Measurements from ENCODE around the gene TUBGCP2. TPM values are rescaled to one million over a fixed set of nuclear protein-coding genes. Genes with fewer than 3 reads are reported as not detected.
"Not testable (repeated sequence)": the region's sequence is repeated elsewhere in the genome, so short reads cannot be mapped to it uniquely, and the experiment has no call there.

The TUBGCP2 gene
- total RNA-seq, 1 experiment from 2014 or later: 92.2 TPM

GRCh38 chr10:133267829-133268228 lies 40.8 kb downstream of the TUBGCP2 start:
- CTCF ChIA-PET: no interaction called here

DNA sequence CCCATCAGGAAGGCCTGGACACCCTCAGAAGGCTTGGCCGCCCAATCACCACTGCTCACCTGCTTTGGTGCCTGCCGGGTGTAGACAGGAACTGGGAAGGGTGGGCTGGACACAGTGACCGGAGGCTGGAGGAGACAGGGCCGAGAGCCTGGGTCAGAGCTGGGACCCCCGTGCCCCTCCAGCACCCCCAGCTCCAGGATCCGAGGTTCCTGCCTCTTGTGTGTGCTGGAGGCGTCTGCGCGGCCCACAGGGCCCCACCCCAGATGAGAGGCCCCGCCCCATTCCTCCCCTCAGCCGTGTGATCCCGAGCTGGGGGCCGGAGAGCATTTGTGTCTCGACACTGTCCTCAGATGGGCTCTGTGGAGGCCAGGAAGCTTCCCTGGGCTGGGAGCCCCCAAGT lies 41.4 kb downstream of the TUBGCP2 start:
- H3K4me1 ChIP-seq: peaks cover 9% of the 10 kb centered on the region
- DNase-seq: no peak
- H3K27me3 ChIP-seq (replicated peaks; ENCODE audit: control insufficient read depth, insufficient read depth, low read length): no peaks in the 10 kb centered on the region
- no peaks in the 10 kb centered on the region for H3K36me3 ChIP-seq (ENCODE audit: control insufficient read depth, insufficient read depth, low read length)
- Mint-ChIP-seq H3K36me3 (ENCODE audit: insufficient read depth, unreplicated experiment) (peaks cover 6% of the 10 kb centered on the region), H3K4me1 (ENCODE audit: low read depth, unreplicated experiment) (no peaks in the 10 kb centered on the region), H3K9me3 (ENCODE audit: unreplicated experiment) (no peaks in the 10 kb centered on the region), H3K27me3 (ENCODE audit: insufficient read depth, unreplicated experiment) (no peaks in the 10 kb centered on the region), H3K4me3 (ENCODE audit: unreplicated experiment) (no peak overlapping the region), H3K27ac (ENCODE audit: unreplicated experiment) (no peak overlapping the region)
- CTCF ChIA-PET: no interaction called here
- POLR2A ChIA-PET: no interaction called here
- no peaks in the 10 kb centered on the region for H3K9me3 ChIP-seq
- no peak for TF ChIP-seq CTCF (IDR thresholded peaks at IDR 0.05; ENCODE audit: insufficient read depth in 1 of 2, low read depth in 1 of 2, low read length in 1 of 2, severe bottlenecking in 1 of 2, unreplicated experiment in 1 of 2)
- intact Hi-C loops (cut with micrococcal nuclease; ENCODE audit: unreplicated experiment): no loop called here
- no TSS peak for BruUV-seq (replicated peaks)
- no peak overlapping the region for H3K4me3 ChIP-seq (ENCODE audit: low read depth, low read length)

More at GRCh38 chr10:133267829-133268228, 40.8 kb downstream of the TUBGCP2 start:
- POLR2A ChIA-PET: no interaction called here
- DNase-seq: no peak
- peaks cover 4% of the 10 kb centered on the region for H3K4me1 ChIP-seq
- Mint-ChIP-seq H3K4me3 (ENCODE audit: unreplicated experiment) (no peak overlapping the region), H3K27ac (ENCODE audit: unreplicated experiment) (no peak overlapping the region), H3K9me3 (ENCODE audit: unreplicated experiment) (no peaks in the 10 kb centered on the region), H3K4me1 (ENCODE audit: low read depth, unreplicated experiment) (no peaks in the 10 kb centered on the region), H3K36me3 (ENCODE audit: insufficient read depth, unreplicated experiment) (peaks cover under 1% of the 10 kb centered on the region), H3K27me3 (ENCODE audit: insufficient read depth, unreplicated experiment) (no peaks in the 10 kb centered on the region)
- TF ChIP-seq CTCF (IDR thresholded peaks at IDR 0.05; ENCODE audit: insufficient read depth in 1 of 2, low read depth in 1 of 2, low read length in 1 of 2, severe bottlenecking in 1 of 2, unreplicated experiment in 1 of 2): no peak
- no peaks in the 10 kb centered on the region for H3K9me3 ChIP-seq
- H3K4me3 ChIP-seq (ENCODE audit: low read depth, low read length): no peak overlapping the region
- no peaks in the 10 kb centered on the region for H3K27me3 ChIP-seq (replicated peaks; ENCODE audit: control insufficient read depth, insufficient read depth, low read length)
- intact Hi-C loops (cut with micrococcal nuclease; ENCODE audit: unreplicated experiment): no loop called here
- BruUV-seq (replicated peaks): no TSS peak
- no peaks in the 10 kb centered on the region for H3K36me3 ChIP-seq (ENCODE audit: control insufficient read depth, insufficient read depth, low read length)

DNA sequence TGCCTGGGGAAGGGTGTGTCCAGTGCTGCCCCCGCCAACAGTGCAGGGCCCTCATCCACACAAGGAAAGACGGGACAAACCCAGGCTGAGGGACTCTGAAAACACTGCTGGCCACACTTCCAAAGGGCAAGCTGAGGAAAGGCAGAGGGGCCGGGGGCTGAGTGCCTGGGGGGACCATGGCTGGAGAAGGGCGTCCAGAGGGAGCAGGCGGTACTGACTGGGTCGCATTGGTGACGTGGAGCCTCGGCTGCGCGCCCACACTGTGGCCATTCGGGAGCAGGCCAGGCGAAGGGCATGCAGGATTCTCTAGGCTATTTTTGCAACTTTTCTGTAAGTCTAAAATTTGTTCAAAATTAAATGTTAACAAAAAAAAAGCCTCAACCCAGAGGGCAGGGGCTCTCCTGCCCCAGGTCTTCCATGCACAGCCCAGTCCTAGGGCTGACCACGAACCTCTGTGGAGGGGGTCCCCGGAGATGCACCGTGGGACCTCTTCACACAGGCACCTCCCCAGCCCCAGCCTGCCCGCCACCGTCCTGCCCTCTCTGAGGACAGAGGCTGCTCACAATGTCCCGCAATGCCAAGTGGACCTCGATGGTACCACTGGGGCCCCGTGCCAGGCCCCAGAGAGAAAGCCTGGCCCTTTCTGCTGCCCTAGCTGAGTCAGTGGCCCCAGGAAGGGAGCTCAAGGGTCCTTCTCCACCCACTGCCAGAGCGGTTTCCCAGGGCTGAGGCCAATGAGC lies 42.4 kb downstream of the TUBGCP2 start:
- Histone ChIP-seq H3K4me3 (ENCODE audit: low read depth, low read length) (no peak overlapping the region), H3K36me3 (ENCODE audit: control insufficient read depth, insufficient read depth, low read length) (no peaks in the 10 kb centered on the region), H3K4me1 (peaks cover 13% of the 10 kb centered on the region), H3K9me3 (no peaks in the 10 kb centered on the region), H3K27me3 (replicated peaks; ENCODE audit: control insufficient read depth, insufficient read depth, low read length) (no peaks in the 10 kb centered on the region)
- intact Hi-C loops (cut with micrococcal nuclease; ENCODE audit: unreplicated experiment): no loop called here
- BruUV-seq (replicated peaks): no TSS peak
- peaks cover 11% of the 10 kb centered on the region for H3K36me3 Mint-ChIP-seq (ENCODE audit: insufficient read depth, unreplicated experiment)
- no peaks in the 10 kb centered on the region for H3K27me3 Mint-ChIP-seq (ENCODE audit: insufficient read depth, unreplicated experiment)
- no peak for TF ChIP-seq CTCF (IDR thresholded peaks at IDR 0.05; ENCODE audit: insufficient read depth in 1 of 2, low read depth in 1 of 2, low read length in 1 of 2, severe bottlenecking in 1 of 2, unreplicated experiment in 1 of 2)
- no peak overlapping the region for H3K27ac Mint-ChIP-seq (ENCODE audit: unreplicated experiment)
- H3K4me1 Mint-ChIP-seq (ENCODE audit: low read depth, unreplicated experiment): no peaks in the 10 kb centered on the region
- no peak overlapping the region for H3K4me3 Mint-ChIP-seq (ENCODE audit: unreplicated experiment)
- no peak for DNase-seq
- ChIA-PET CTCF (interaction anchor here (0.7 kb wide), 1 partner anchor 9 kb away, joined by 3 read pairs; no protein-coding TSS in a partner anchor), POLR2A (no interaction called here)
- H3K9me3 Mint-ChIP-seq (ENCODE audit: unreplicated experiment): no peaks in the 10 kb centered on the region

DNA sequence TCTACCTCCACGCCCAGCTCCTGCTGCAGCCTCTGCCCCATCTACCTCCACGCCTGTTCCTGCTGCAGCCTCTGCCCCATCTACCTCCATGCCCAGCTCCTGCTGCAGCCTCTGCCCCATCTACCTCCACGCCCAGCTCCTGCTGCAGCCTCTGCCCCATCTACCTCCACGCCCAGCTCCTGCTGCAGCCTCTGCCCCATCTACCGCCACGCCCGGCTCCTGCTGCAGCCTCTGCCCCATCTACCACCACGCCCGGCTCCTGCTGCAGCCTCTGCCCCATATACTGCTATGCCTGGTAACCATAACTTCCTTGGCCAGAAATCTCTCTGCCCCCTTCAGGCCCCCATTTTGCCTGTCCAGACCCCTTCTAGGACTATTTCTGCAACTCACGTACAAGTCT lies 43.6 kb downstream of the TUBGCP2 start:
- H3K27me3 ChIP-seq (replicated peaks; ENCODE audit: control insufficient read depth, insufficient read depth, low read length); H3K27ac Mint-ChIP-seq (ENCODE audit: unreplicated experiment); BruUV-seq (replicated peaks); intact Hi-C loops (cut with micrococcal nuclease; ENCODE audit: unreplicated experiment); H3K27me3 Mint-ChIP-seq (ENCODE audit: insufficient read depth, unreplicated experiment); H3K4me3 ChIP-seq (ENCODE audit: low read depth, low read length); H3K9me3 Mint-ChIP-seq (ENCODE audit: unreplicated experiment); H3K4me1 Mint-ChIP-seq (ENCODE audit: low read depth, unreplicated experiment); H3K36me3 ChIP-seq (ENCODE audit: control insufficient read depth, insufficient read depth, low read length); H3K9me3 ChIP-seq; CTCF ChIA-PET; DNase-seq; H3K4me3 Mint-ChIP-seq (ENCODE audit: unreplicated experiment); POLR2A ChIA-PET: not testable (repeated sequence)
- H3K36me3 Mint-ChIP-seq (ENCODE audit: insufficient read depth, unreplicated experiment): peaks cover 11% of the 10 kb centered on the region
- H3K4me1 ChIP-seq: peaks cover 18% of the 10 kb centered on the region
